ENCODE results near the gene PLTP.
"Not testable (repeated sequence)": the region's sequence is repeated elsewhere in the genome, so short reads cannot be mapped to it uniquely, and the experiment has no call there.

The PLTP gene

GRCh38 chr20:45896641-45897161 is 15.3 kb downstream of the PLTP start:
- DNase-seq, result no peak

DNA sequence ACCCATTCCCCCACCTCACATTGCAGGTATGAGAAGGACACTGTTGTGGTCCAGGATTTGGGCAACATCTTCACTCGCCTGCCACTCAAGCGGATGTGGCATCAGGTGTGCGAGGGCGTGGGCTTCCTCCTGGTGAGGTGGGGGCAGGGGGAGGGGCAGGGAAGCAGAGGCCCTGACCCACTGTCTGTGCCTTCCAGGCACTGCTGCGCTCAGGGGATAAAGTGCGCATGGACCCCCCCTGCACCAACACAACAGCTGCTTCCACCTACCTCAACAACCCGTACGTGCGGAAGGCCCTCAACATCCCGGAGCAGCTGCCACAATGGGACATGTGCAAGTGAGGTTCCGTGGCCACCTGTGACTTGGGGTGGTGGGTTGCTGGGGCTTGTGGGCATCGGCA is 17.2 kb downstream of the PLTP start:
- no peak for DNase-seq

- no peak for DNase-seq
Observed at GRCh38 chr20:45893831-45894230, 18.1 kb downstream of the PLTP start.

- DNase-seq, result no peak
Observed at GRCh38 chr20:45892828-45893500, 19.0 kb downstream of the PLTP start.

GRCh38 chr20:45892049-45892825 is 19.7 kb downstream of the PLTP start:
- peak; percentile 14 for DNase-seq

DNA sequence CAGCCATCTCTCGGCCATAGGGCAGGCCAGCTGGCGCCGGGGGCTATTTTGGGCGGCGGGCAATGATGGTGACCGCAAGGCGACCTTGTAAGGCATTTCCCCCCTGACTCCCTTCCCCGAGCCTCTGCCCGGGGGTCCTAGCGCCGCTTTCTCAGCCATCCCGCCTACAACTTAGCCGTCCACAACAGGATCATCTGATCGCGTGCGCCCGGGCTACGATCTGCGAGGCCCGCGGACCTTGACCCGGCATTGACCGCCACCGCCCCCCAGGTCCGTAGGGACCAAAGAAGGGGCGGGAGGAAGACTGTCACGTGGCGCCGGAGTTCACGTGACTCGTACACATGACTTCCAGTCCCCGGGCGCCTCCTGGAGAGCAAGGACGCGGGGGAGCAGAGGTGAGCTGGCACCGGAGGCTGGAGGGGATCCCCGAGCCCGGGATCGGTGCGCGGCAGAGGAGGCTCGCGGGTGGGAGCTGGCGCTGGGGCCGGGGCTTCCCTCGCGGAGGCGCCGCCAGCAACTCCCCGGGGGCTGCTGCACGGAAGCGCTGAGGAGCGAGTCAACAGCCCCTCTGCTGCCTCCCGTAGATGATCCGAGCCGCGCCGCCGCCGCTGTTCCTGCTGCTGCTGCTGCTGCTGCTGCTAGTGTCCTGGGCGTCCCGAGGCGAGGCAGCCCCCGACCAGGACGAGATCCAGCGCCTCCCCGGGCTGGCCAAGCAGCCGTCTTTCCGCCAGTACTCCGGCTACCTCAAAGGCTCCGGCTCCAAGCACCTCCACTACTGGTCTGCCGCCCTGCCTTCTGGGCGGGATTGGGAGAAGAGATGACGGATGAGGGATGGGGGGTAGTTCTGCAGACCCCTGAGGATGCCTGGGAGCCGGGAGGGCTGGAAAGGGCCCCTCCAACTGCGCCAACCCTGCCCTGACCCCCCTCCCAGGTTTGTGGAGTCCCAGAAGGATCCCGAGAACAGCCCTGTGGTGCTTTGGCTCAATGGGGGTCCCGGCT is 20.7 kb downstream of the PLTP start, which contains the start of the genes CTSA and NEURL2:
Gene CTSA (plus strand): TSS at position 351 of the 999 bp plus-strand sequence. CDS start 234 bp downstream, at position 585.
Gene NEURL2 (minus strand): TSS at position 224 of the 999 bp plus-strand sequence. CDS start 217 bp downstream, at position 7.
- peak; percentile 92 for DNase-seq

GRCh38 chr20:45890077-45890984 is 21.6 kb downstream of the PLTP start:
- peak; percentile 48 for DNase-seq

DNA sequence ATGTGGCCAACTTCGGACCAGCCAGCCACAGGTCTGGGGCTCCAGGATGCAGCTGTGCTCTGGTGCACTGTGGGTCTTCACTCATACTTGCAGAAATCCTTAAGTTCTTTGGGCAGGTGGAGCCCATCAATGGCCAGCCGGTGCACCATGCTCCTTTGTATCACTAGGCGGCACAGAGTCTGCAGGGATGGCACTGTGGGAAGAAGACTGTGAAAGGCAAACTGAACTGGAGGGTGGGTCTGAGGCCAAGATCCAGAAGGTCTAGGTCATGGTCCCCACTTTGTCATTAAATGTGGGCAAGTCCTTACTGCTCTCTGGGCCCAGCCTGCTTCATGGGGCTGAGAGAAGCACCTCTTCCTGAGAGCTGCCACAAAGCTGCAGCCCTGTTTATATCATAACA is 23.3 kb downstream of the PLTP start:
- DNase-seq, result no peak

DNA sequence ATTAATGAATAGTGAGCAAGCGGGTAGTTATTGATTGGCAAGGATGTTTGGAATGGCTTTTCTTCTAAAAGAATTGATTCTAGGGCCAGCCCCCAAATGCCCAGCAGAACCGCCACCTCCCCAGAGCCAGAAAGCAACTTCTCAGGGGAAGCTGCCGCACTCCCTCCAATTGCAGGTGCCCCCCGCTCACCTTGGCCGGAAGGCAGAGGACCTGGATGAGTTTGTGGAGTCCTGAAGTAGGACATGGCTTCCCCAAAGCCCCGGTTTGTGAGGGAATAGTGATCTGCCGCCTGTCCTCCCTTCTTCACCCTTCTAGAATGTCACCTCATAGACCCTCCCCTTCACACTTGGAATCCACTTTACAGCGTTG is 24.6 kb downstream of the PLTP start, which contains the start of gene SPATA25:
Gene SPATA25 (minus strand): TSS at position 277 of the 370 bp plus-strand sequence. CDS start 32 bp downstream, at position 245.
- DNase-seq, result no peak

GRCh38 chr20:45886590-45887345 is 25.2 kb downstream of the PLTP start:
- no peak for DNase-seq

- no peak for DNase-seq
Observed at GRCh38 chr20:45883100-45883469, 28.9 kb downstream of the PLTP start.

DNA sequence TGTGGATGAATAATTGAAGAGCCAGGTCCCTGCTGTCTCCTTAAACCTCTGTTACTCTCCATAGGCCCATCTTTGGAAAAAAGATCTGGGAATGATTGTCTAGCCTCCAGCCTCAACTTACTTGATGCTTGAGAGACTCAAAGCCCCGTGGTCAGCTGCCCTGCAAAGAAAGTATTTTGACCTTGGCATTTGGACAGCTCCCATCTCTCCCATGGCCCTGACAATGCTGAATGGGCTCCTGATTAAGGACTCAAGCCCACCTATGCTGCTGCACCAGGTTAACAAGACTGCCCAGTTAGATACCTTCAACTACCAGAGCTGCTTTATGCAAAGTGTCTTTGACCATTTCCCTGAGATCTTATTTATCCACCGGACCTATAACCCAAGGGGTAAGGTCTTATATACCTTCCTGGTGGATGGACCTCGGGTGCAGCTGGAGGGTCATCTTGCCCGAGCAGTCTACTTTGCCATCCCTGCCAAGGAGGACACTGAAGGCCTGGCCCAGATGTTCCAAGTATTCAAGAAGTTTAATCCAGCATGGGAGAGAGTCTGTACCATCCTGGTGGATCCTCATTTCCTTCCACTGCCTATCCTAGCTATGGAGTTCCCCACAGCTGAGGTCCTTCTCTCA is 29.4 kb downstream of the PLTP start:
- no peak for DNase-seq

GRCh38 chr20:45880988-45881788 is 30.8 kb downstream of the PLTP start, which contains the start of gene ZSWIM1:
Gene ZSWIM1 (plus strand): TSS chr20:45881227. CDS start chr20:45882593, 1,366 bp downstream.
- peak; percentile 100 for DNase-seq

DNA sequence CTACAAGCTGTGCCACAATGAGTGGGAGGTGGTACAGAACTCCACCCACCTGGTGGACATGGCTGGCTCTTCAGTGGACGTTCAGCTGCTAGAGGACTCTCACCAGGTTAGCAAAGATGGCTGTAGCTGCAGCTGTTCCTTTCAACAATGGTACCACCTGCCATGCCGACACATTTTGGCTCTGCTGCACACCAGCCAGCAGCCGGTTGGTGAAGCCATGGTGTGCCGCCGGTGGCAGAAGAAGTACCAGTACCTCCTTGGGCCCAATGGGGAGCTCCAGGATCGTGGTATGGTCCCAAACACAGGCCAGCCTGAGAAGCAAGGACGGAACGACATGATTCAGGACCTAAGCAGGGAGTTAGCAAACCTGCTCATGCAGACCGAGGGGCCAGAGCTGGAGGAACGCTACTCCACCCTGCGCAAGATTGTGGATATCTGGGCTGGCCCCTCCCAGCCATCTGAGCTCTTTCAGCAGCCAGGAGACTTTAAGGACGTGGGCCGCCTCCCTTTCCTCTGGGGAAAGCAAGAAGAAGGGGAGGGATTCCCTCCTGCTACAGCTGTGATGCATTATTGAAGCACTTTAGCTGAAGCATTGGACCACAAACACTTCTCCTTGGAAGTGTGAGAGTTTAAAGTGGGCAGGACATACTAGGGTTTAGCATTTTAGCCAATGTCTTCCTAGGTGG is 33.7 kb downstream of the PLTP start:
- DNase-seq, result no peak

- DNase-seq, result no peak
Observed at GRCh38 chr20:45874576-45874975, 37.4 kb downstream of the PLTP start.

DNA sequence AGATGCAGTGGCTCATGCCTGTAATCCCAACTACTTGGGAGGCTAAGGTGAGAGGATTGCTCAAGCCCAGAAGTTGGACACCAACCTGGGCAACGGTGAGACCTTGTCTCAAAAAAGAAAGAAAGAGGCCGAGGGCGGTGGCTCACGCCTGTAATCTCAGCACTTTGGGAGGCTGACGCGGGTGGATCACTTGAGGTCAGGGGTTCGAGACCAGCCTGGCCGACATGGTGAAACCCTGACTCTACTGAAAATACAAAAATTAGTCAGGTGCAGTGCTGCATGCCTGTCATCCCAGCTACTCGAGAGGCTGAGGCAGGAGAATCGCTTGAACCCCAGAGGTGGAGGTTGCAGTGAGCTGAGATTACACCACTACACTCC is 37.9 kb downstream of the PLTP start:
- not testable (repeated sequence) for DNase-seq

GRCh38 chr20:45873409-45874103 is 38.4 kb downstream of the PLTP start:
- no peak for DNase-seq

DNA sequence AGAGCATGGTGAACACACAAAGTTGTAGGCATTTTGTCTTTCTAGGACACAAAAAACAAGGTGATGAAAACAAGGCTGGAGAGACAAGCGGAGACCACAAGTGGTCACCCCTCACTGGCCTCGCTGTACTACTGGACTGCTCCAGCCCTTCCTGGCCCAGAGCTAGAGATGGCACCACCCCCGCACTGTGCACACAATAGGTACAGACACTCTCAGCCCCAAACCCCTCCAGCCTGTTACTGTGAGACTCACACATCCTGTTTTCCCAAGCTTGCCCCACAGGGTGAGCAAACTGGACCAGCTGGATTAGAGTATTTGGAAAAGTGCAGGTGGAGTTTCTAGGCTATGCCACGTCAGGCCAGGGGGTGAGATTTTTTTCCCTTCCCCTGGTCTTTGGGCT is 39.3 kb downstream of the PLTP start:
- DNase-seq, result no peak
